Liver (tissue), 9 donors: ENCODE data around the gene CCDC110. TPM values are rescaled to one million over a fixed set of nuclear protein-coding genes. Genes with fewer than 3 reads are reported as not detected.

ENCODE experiments used
- DNase-seq: peaks from one replicate; pipeline ENCODE4 v3.0.0-alpha.2; 2017; ENCODE audit warnings: low spot score
- H3K27ac ChIP-seq, 2 donors: one replicate each; pipeline ENCODE4 v1.7.0; 2013; ENCODE audit warnings: inconsistent platforms in 2 of 2, low read length in 2 of 2, control low read depth in 1 of 2, low read depth in 1 of 2, mild to moderate bottlenecking in 1 of 2
- H3K27me3 ChIP-seq, 4 donors: one replicate each; pipeline versions ENCODE4 v1.6.1 to v1.7.0; 2013; ENCODE audit warnings: low read length in 3 of 4, inconsistent platforms in 1 of 4, mild to moderate bottlenecking in 1 of 4, moderate library complexity in 1 of 4; ENCODE audit not compliant: control insufficient read depth in 4 of 4, insufficient read depth in 4 of 4
- H3K36me3 ChIP-seq, 4 donors: one replicate each; pipeline versions ENCODE4 v1.6.1 to v1.7.0; 2013; ENCODE audit warnings: low read length in 3 of 4, mild to moderate bottlenecking in 3 of 4, low read depth in 1 of 4, moderate library complexity in 1 of 4; ENCODE audit not compliant: control insufficient read depth in 4 of 4, insufficient read depth in 3 of 4
- H3K4me1 ChIP-seq, 4 donors: one replicate each; pipeline versions ENCODE4 v1.6.1 to v1.7.0; 2013; ENCODE audit warnings: low read length in 3 of 4, mild to moderate bottlenecking in 3 of 4, moderate library complexity in 1 of 4; ENCODE audit not compliant: control insufficient read depth in 4 of 4, insufficient read depth in 4 of 4
- H3K4me3 ChIP-seq, 3 donors: one replicate each; pipeline versions ENCODE4 v1.6.1 to v1.7.0; 2013; ENCODE audit warnings: low read length in 3 of 3, control low read depth in 1 of 3, low read depth in 1 of 3, mild to moderate bottlenecking in 1 of 3
- H3K9ac ChIP-seq, 2 donors: one replicate each; pipeline ENCODE4 v1.7.0; 2013; ENCODE audit warnings: low read length in 2 of 2, mild to moderate bottlenecking in 2 of 2, moderate library complexity in 2 of 2, control low read depth in 1 of 2, low read depth in 1 of 2
- H3K9me3 ChIP-seq, 4 donors: one replicate each; pipeline versions ENCODE4 v1.6.1 to v1.7.0; 2013; ENCODE audit warnings: low read length in 3 of 4; ENCODE audit not compliant: control insufficient read depth in 4 of 4
- ATF3 ChIP-seq: IDR thresholded peaks from 2 replicates; pipeline ENCODE4 v1.6.1; 2016; ENCODE audit warnings: antibody characterized with exemption
- CTCF ChIP-seq: fragments of 150-350 bp; IDR thresholded peaks from 2 replicates; pipeline ENCODE4 v1.5.1; 2017; ENCODE audit warnings: improper control_type of control experiment, low read depth, low read length; ENCODE audit not compliant: missing input control
- EGR1 ChIP-seq, 2 donors: IDR thresholded peaks; 2 replicates each; pipeline ENCODE4 v1.6.1; 2016 to 2018; ENCODE audit warnings: antibody characterized with exemption in 2 of 2, low read depth in 2 of 2
- FOXA2 ChIP-seq: IDR thresholded peaks from 2 replicates; pipeline ENCODE4 v1.6.1; 2016; ENCODE audit warnings: antibody characterized with exemption
- GABPA ChIP-seq, 2 donors: IDR thresholded peaks in 1 of 2; conservative IDR thresholded peaks in 1 of 2; 2 replicates each; pipeline ENCODE4 v1.6.1; 2016; ENCODE audit warnings: antibody characterized with exemption in 2 of 2, mild to moderate bottlenecking in 1 of 2, moderate library complexity in 1 of 2
- HNF4A ChIP-seq, 2 donors: conservative IDR thresholded peaks; 2 replicates each; pipeline ENCODE4 v1.6.1; 2016; ENCODE audit warnings: antibody characterized with exemption in 2 of 2, mild to moderate bottlenecking in 2 of 2
- HNF4G ChIP-seq: IDR thresholded peaks from 2 replicates; pipeline ENCODE4 v1.6.1; 2016; ENCODE audit warnings: antibody characterized with exemption
- JUND ChIP-seq, 2 donors: IDR thresholded peaks; 2 replicates each; pipeline ENCODE4 v1.6.1; 2016; ENCODE audit warnings: antibody characterized with exemption in 2 of 2
- MAX ChIP-seq: IDR thresholded peaks from 2 replicates; pipeline ENCODE4 v1.6.1; 2016; ENCODE audit warnings: antibody characterized with exemption
- NR2F2 ChIP-seq: IDR thresholded peaks from 2 replicates; pipeline ENCODE4 v1.6.1; 2016; ENCODE audit warnings: antibody characterized with exemption
- RAD21 ChIP-seq, 2 donors: IDR thresholded peaks; 2 replicates each; pipeline ENCODE4 v1.6.1; 2016; ENCODE audit warnings: antibody characterized with exemption in 2 of 2, mild to moderate bottlenecking in 2 of 2
- REST ChIP-seq: IDR thresholded peaks from 2 replicates; pipeline ENCODE4 v1.6.1; 2016; ENCODE audit warnings: antibody characterized with exemption, mild to moderate bottlenecking
- SP1 ChIP-seq: IDR thresholded peaks from 2 replicates; pipeline ENCODE4 v1.6.1; 2018; ENCODE audit warnings: antibody characterized with exemption, mild to moderate bottlenecking
- TAF1 ChIP-seq: conservative IDR thresholded peaks from 2 replicates; pipeline ENCODE4 v1.6.1; 2016; ENCODE audit warnings: antibody characterized with exemption, mild to moderate bottlenecking
- YY1 ChIP-seq: IDR thresholded peaks from 2 replicates; pipeline ENCODE4 v1.6.1; 2016; ENCODE audit warnings: antibody characterized with exemption, mild to moderate bottlenecking
- ZBTB33 ChIP-seq: IDR thresholded peaks from 2 replicates; pipeline ENCODE4 v1.6.1; 2016; ENCODE audit warnings: antibody characterized with exemption
- WGBS: extraction: QIAGEN DNeasy Blood & Tissue Kit; methylation state at CpG from one replicate; pipeline ENCODE4 v1.1.7; 2013; 5-methylcytosine and 5-hydroxymethylcytosine counted together
- polyA plus RNA-seq, 2 donors: library from polyadenylated mRNA; stranded (reverse) in 1 of 2; unstranded in 1 of 2; fragments of 200-250 nt in 1 of 2; fragments of >200 nt in 1 of 2; fragmentation: Nextera tagmentation in 1 of 2; extraction: Ambion mirVana in 1 of 2; gene quantifications; one replicate each; pipeline versions ENCODE4 v1.2.1 to v1.2.3, GENCODE V29; 2013 to 2015
- total RNA-seq, 2 donors: library from RNA; depleted of rRNA; stranded (reverse); fragments of >200 nt; gene quantifications; one replicate each; pipeline ENCODE4 v1.2.3, GENCODE V29; 2014
- donor health status: healthy.
- donor health status: healthy.
- donor health status: healthy.
- donor health status: healthy.
- donor health status: healthy.

The CCDC110 gene
- total and polyA plus RNA-seq, 4 donors, result 0.45 to 1.5 (median 0.60) TPM; not detected in 1

GRCh38 chr4:185479507-185479971 lies 8.0 kb upstream of the CCDC110 start:
- DNase-seq, result no peak

GRCh38 chr4:185473247-185473646 lies 1.7 kb upstream of the CCDC110 start:
- DNase-seq, result no peak

More at GRCh38 chr4:185479507-185479971, 8.0 kb upstream of the CCDC110 start:
- Histone ChIP-seq H3K4me1 (no peaks in the 10 kb centered on the region), H3K27me3 (no peaks in the 10 kb centered on the region), H3K4me3 (no peak overlapping the region), H3K9me3 (no peaks in the 10 kb centered on the region), H3K27ac (no peak overlapping the region), H3K36me3 (no peaks in the 10 kb centered on the region), H3K9ac (no peak overlapping the region)
- 70% methylated on average over 1 of the region's 1 CpG for WGBS
- no peak for TF ChIP-seq EGR1 (IDR thresholded peaks at IDR 0.05; ENCODE audit: low read depth in 2 of 2)
- no peak for TF ChIP-seq GABPA (IDR thresholded peaks at IDR 0.05 in 1 of 2, conservative IDR thresholded peaks at IDR 0.05 in 1 of 2)
- TF ChIP-seq ZBTB33, result no peak
- TF ChIP-seq NR2F2, result no peak
- TF ChIP-seq RAD21 (IDR thresholded peaks at IDR 0.05), result no peak

More at GRCh38 chr4:185473247-185473646, 1.7 kb upstream of the CCDC110 start:
- Histone ChIP-seq H3K27me3 (no peaks in the 10 kb centered on the region), H3K9ac (no peak overlapping the region), H3K4me3 (no peak overlapping the region), H3K27ac (no peak overlapping the region), H3K4me1 (peaks cover 2 to 10% (median 7%) of the 10 kb centered on the region in 4 donors), H3K9me3 (no peaks in the 10 kb centered on the region), H3K36me3 (no peaks in the 10 kb centered on the region)
- TF ChIP-seq REST (no peak), NR2F2 (no peak), YY1 (no peak), HNF4A (conservative IDR thresholded peaks at IDR 0.05) (no peak), FOXA2 (no peak), GABPA (IDR thresholded peaks at IDR 0.05 in 1 of 2, conservative IDR thresholded peaks at IDR 0.05 in 1 of 2) (no peak), MAX (no peak), SP1 (no peak), ZBTB33 (no peak), TAF1 (no peak), JUND (IDR thresholded peaks at IDR 0.05) (no peak), EGR1 (IDR thresholded peaks at IDR 0.05; ENCODE audit: low read depth in 2 of 2) (no peak), ATF3 (no peak), CTCF (no peak), RAD21 (IDR thresholded peaks at IDR 0.05) (no peak), HNF4G (no peak)
- WGBS, result 90% methylated on average over 8 of the region's 8 CpGs
